ENCODE results near the gene CALCOCO1.
"Not testable (repeated sequence)": the region's sequence is repeated elsewhere in the genome, so short reads cannot be mapped to it uniquely, and the experiment has no call there.

The CALCOCO1 gene

DNA sequence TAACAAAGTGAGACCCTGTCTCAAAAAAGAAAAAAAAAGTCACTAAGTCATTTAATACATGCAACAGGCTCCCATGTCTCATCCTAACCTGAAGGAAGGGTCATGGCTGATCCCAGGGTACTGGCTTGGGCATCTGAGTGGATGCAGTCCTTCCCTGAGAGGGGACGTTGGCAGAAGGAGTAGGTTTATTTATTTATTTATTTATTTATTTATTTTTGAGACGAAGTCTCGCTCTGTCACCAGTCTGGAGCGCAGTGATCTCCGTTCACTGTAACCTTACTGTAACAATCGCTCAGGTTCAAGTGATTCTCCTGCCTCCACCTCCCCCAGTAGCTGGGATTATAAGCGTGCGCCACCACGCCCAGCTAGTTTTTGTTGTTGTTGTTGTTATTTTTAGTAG, 7.2 kb upstream of the CALCOCO1 start:
- DNase-seq (ENCODE audit: low read depth in 2 of 3, low spot score in 1 of 3), result no peak

DNA sequence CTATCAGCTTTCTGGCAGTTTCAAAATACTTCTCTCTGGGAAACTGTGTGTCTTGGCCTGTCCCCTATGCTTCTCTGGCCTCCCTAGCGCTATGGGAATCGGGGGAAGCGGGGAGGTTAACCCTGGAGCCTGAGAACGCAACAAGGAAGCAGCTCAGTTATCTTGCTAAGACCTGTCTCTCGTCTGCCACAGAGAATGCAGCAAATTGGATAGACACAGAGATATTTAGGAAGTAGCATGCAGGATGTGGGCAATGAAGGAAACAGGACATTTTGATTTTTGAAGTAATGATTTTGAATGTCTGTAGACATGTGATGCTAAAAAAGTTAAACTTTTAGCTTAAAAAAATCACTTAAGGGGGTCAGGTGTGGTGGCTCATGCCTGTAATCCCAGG, 6.6 kb upstream of the CALCOCO1 start:
- no peak for DNase-seq (ENCODE audit: low read depth in 2 of 3, low spot score in 1 of 3)

DNA sequence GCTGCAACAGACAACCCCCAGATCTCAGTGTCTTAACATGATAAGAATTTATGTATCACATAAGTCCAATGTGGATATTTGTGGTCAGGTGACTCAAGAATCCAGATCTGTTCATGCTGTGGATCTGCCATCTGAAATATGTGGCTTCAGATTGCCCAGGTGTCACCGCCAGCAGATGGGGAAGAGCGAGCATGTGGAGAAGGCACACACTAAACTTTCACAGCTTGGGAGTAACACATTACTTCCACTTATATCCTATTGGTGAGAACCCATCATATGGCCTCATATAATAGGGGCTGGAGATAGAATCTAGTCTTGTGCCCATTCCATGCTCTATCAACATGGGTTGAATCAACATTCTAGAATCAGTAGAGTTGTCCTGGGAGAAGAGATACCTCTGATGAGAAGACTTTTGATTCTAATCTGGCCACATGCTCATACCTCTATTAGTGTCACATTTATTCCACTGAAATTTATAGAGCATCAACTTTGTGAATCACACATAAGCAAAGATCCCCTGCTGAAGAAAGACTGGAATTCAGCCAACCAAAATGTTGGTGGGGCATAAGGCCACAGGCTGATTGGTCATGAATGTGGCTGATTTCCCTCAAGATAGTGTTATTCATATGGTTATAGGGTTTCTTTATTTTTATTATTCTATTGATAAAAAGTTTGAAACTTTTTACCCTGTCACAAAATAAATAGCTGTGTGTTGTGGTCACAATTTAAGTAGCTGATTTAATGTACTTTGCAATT, 6.0 kb upstream of the CALCOCO1 start:
- DNase-seq (ENCODE audit: low read depth in 2 of 3, low spot score in 1 of 3), result no peak

DNA sequence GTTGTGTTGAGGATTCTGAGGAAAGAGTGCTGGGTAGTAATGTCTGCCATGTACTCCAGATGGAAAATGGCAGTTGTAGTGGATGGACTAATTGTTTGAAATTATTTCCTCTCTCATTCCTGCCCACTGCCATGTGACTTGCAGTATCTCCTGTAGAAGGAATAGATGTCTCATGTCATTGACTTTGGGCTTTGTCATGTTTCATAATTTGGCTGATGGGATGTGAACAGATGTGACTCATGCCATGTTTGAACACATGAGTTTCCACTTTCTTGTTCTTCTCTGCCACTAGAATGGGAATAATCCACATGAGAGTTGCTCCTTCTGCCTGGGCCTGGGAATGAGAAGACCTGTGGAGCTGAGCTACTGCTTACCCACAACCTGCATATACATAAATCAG, 2.4 kb upstream of the CALCOCO1 start:
- no peak for DNase-seq (ENCODE audit: low read depth in 2 of 3, low spot score in 1 of 3)

DNA sequence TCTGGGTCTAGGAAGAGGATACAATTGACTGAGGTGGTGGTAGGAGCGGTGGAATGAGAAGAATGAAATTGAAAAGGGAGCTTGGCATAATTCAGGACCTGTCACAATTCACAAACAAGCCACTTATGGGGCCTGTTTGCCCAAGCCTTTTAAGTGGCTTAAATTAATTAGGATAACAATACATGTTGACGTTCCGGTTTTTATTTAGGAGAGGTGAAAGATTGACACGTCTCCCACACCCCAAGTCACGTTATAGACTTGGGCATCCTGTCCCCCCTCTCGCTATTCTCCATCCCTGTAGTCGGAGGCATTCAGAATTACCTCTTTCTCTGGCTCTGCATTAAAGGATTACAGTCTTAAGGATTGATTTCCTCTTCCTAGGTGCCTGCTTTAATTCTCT, 954 bp upstream of the CALCOCO1 start:
- DNase-seq (ENCODE audit: low read depth in 2 of 3, low spot score in 1 of 3), result no peak

DNA sequence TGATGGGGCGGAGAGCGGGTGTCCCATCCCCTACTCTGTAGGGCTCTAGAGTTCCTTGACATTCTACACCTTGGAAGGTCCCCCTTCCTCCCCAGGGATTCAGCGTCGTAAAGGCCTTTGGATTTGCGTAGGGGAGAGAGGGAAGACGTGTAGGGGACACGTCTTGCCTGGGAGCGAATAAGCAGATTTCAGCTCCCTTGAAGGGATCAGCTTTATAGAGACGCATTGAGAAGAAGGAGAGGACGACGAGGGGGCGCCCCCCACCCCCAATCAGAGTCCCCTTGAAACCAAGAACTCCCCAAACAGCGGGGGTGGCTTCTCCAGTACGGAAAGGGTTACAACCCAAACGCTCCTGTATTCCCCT, 324 bp downstream of the CALCOCO1 start:
- DNase-seq (ENCODE audit: low read depth in 2 of 3, low spot score in 1 of 3), result no peak

DNA sequence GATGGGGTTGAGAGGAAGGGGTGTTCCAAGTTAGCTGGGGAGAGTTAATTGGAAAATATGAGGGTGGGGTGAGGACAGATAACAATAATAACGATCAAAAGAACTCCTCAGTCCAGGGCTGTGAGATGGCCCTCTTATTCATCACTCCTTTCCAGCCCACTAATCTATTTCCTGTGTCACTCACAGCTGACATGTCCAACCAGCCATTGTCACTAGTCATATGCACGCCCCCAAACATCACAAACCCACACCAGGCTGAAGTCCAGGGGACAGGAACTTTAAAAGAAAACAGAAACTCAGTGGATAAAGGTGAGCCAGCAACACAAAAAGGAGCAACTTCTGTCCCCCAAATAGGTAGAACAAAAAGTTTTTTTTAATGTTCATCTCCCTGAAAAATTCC, 911 bp downstream of the CALCOCO1 start:
- DNase-seq (ENCODE audit: low read depth in 2 of 3, low spot score in 1 of 3), result no peak

DNA sequence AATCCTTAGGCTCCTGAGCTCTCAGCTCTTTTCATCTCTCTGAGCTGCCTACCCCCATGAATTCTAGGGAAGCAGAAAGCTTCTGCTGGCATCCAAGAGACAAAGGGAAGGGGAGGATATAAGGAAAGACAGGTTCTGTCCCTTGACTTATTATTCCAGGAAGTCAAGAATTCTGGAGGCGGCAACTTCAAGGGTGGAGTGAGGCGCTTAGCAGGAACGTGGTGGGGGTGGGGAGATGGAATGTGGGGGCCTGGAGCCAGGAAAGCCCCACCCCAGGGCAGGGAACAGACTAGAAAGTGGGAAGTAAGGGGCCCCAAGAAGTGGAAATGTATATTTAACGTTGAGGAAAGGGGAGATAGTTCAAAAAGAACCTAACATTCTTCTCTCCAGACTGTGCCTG, 1.4 kb downstream of the CALCOCO1 start:
- DNase-seq (ENCODE audit: low read depth in 2 of 3, low spot score in 1 of 3), result no peak

DNA sequence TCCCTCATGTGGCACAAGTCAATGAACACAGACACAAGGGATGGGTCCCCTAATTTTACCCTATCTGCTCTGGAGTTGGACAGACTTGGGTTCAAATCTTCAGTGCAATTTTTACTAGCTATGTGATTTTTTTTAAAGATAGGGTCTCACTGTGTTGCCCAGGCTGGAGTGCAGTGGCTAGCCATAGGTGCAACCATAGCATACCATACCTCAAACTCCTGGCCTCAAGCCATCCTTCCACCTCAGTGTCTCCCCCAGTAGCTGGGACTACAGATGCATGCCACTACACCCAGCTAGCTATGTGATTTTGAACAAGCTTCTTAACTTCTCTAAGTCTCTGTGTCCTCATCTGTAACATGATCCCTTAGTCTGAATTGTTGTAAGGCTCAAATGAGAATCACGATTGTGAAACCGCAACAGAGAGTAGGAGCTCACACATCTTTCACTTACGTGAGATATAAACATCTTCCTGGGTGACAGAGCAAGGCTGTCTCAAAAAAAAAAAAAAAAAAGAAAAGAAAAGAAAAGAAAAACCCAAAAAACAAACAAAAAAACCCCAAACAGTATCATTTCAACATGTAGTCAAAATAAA, 4.7 kb downstream of the CALCOCO1 start:
- DNase-seq (ENCODE audit: low read depth in 2 of 3, low spot score in 1 of 3), result no peak

DNA sequence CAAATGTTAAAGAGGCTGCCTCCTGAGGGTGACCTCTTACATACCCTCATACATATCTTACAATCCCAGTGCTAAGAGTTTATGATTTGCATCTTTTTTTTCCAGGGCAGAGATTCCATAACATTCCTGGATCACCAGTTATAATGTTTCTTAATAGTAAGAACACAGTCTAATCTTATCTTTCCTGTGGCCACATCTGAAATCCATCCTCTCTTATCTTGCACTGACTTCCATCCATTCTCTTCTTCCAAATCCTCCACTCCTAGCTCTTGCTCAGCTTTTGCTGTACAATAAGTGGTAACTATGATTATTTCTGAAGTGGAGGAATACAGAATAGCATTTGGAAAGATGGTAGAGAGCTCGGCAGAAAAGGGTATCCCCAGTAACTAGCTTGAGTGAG, 6.3 kb downstream of the CALCOCO1 start:
- DNase-seq (ENCODE audit: low read depth in 2 of 3, low spot score in 1 of 3), result no peak

DNA sequence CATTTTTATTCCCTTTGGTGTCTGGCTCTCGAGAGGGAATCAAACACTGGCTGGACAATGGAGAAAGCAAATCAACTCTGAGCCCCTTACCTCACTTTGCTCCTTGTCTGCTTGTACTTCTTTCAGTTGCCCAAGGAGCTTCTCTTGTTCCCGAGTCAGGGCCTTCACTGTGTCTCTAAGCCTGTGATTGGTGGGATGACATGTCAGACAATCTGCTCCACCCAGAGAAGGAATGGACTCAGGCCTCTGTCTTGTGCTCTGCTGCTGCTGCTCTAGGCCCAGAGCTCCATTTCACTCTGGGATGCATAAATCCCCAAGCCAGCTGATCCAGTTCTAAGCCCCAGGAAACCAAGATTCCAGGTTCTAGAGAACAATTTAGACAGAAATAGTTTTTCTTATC, 7.6 kb downstream of the CALCOCO1 start:
- no peak for DNase-seq (ENCODE audit: low read depth in 2 of 3, low spot score in 1 of 3)

DNA sequence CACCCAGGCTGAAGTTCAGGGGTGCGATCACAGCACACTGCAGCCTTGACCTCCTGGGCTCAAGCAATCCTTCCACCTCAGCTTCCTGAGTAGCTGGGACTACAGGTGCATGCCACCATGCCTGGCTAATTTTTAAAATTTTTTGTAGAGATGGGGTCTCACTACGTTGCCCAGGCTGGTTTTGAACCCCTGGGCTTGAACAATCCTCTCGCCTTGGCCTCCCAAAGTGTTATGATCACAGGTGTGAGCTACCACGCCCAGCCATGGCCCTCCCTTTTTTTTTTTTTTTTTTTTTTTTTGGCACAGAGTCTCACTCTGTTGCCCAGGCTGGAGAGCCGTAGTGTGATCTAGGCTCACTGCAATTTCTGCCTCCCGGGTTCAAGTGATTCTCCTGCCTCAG, 8.7 kb downstream of the CALCOCO1 start:
- not testable (repeated sequence) for DNase-seq (ENCODE audit: low read depth in 2 of 3, low spot score in 1 of 3)

DNA sequence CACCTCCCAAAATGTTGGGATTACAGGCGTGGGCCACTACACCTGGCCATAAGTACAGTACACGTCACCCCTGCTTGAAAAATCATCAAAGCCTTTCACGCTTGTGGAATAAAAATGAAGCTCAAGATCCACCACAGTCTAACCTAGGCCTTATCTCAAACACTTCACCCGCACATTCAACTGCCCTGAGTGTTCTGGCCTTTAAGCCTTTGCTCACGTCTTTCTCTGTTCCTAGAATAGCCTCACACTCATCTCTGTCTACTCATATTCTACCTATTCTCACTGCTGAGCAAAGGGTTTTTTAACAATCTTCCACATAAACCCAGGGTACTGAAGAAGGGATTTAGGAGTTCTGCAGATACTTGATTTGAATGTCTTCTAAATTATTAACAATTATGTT, 9.9 kb downstream of the CALCOCO1 start:
- no peak for DNase-seq (ENCODE audit: low read depth in 2 of 3, low spot score in 1 of 3)

DNA sequence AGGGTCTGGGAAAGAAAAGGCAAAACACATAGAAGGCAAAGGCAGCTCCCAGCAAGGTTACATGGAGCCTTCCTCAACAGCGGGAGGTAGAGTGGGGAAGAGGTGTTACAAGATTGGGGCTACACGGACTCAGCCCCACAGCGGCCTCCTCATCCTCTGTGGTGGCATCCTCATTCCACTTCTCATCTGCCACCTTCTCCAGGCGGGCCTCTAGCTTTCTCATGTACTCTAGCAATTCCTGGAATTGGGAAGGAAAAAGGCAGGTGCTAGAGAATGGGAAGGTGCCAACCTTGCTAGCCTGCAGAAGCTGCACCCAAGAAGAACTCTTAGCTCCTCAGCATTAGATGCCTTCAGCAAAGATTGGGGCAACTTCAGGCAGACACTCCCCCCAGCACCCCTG, 13.2 kb downstream of the CALCOCO1 start:
- no peak for DNase-seq (ENCODE audit: low read depth in 2 of 3, low spot score in 1 of 3)

DNA sequence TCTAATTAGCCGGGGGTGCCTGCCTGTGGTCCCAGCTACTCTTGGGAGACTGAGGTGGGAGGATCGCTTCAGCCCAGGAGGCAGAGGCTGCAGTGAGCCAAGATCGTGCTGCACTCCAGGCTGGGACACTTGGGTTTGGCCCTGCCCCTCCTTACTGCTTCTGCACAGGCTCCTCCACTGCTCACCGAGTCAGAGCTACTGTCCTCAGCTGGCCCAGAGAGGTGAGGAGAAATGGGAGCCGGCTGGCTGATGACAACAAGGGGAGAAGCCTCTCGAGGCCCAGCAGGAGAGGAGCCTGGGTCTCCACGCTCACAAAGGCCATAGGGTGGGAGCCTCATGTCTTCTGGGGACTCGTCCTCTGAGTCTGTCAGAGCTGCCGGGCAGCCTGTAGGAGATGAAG, 13.7 kb downstream of the CALCOCO1 start:
- DNase-seq (ENCODE audit: low read depth in 2 of 3, low spot score in 1 of 3), result no peak

DNA sequence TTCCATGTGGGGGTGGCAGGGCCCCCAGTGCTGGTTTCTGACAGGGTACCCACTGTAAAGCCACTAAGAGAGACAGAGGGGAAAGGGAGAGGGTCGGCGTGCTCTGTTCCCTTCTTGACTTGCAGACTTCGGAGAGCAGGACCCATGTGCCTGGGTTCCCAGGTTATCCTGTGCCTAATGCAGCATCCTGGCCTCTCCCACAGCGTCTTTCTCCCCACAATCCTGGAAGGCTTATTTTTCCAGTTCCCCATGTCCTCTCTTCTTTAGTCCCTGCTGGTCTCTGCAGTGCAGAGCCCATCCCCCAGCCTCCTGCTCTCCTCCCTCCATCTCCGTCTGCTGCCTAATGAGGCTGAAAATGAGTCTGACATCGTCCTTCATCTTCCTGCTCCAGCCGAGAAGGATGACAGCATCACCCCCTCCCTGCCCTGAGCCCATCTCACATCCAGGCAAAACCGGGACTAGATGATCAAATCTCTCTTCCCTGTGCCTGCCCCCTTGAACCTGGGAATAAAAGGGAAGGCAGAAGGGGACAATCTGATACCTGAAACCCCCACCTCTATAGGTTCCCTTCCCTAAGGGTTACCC, 15.1 kb downstream of the CALCOCO1 start:
- DNase-seq (ENCODE audit: low read depth in 2 of 3, low spot score in 1 of 3), result no peak

DNA sequence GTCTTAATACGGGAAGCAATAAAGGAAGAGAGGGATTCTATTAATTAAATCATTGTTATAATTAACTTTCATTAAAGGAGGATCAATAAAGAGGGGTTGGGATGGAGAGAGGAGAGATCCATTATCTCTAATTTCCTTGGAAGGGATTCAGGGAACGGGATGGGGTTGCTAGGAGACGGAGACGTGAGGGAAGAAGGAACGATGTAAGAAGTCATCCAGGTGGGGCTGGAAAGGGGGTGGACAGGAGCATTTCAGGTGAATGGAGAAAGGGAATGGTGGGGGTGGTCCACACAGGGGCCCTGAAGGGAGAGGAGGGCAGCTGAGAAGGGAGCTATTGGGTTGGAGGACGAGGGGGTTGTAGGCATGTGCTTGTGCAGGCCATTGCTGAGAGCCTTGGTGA, 17.2 kb downstream of the CALCOCO1 start:
- no peak for DNase-seq (ENCODE audit: low read depth in 2 of 3, low spot score in 1 of 3)

DNA sequence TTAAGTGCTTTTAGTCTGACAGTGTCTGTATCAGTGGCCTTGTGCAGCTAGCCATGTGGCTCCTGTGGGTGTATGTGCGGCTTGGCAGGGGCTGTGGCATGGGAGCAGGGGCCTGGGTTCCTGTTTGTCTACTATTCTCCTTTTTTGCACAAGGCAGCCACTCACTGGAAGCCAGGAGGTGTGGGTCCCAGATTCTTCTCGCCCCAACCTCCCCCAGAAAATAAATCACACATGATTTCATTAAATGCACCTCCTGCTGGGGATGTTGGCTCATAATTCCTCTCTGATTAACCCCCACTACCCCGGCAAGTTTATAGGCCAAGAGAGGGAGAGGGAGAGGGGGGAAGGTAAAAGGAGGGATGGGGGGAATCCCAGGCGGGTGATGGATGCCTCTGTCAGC, 17.6 kb downstream of the CALCOCO1 start:
- no peak for DNase-seq (ENCODE audit: low read depth in 2 of 3, low spot score in 1 of 3)

DNA sequence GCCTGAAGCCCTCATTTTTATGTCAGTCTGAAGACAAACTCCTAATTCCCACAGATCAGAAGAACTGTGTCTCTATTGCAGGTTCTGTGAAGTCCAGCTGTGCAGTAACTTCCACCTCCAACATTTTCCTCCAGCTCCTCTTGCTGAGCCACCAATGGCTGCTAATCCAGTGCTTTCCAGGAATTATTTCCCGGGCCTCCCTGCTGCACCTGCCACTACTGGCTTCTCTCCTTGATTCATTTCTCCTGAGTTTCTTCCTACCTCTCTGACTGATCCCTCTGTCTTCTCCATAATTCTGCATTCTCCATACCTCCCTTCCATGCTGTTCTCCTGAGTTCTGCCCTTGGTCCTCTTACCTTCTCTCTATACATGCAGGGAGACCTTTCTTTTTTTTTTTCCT, 21.2 kb downstream of the CALCOCO1 start:
- no peak for DNase-seq (ENCODE audit: low read depth in 2 of 3, low spot score in 1 of 3)

DNA sequence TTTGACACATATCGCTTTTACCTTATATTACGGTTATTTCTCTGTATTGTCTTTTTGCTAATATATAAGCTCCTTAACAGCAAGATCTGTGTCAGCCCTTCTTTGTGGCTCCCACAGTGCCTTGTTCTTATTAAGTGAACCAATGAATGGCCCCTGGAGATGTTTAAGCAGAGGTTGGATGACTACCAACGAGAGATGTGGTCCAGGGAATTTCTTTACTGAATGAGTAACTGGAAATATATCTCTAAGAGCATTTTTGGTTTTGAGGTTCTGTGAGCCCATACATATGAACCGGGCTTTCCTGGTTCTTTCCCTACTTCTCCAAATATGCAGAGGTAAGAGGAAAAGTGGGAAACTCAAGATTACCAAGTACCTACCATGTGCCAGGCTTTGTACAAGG, 23.5 kb downstream of the CALCOCO1 start:
- no peak for DNase-seq (ENCODE audit: low read depth in 2 of 3, low spot score in 1 of 3)

DNA sequence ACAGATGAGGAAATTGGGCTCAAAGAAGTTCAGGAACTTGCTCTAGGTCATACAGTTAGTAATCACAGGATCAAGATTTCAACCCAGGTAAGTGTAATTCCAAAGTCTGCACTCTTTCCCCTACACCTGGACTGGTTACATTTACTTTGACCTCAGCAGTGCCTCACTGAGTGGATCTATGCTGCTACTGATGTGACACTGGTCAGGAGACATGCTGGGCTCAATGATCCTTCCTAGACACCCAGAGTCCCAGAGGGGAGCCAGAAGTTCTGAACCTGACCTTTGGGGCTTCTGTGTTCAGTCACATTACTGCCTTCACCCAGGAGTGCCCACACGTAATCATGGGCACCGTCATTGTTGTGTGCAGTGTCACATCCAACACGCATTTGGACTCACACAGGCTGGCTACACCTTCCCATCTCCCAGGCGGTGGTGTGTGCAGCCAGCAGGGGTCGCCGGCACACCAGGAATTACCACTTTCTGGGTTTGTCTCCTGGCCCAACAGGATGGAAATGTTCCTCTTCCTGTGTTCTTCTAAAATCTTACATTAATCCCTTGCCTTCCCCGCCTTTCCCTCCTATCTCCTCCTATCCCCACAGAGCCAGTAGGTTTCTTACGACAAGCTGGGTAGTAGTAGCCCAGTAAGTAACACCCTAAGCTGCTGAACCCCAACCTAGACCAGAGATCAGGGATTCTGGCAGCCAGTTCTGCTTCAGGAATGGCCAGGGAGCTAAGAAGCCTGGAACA, 25.6 kb downstream of the CALCOCO1 start:
- DNase-seq (ENCODE audit: low read depth in 2 of 3, low spot score in 1 of 3), result peak; percentile 53 to 72 (median 67)

DNA sequence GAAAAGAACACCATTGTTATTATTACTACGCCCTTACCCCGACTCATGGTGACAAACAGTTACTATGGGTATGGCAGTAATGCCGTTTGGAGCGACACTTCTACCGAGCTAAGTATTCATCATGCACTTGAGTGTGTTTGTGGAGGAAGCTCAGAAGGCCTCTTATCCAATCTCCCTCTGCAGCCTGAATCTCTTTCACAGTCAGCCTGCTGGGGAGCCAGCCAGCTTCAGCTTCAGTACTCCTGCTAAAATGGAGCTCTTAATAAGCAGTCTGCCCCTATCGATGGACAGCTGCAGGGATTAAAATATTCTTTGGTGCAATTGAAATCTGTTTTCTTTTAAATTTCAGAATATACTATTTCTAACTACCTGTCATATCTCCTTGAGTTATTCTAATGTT, 26.7 kb downstream of the CALCOCO1 start:
- DNase-seq (ENCODE audit: low read depth in 2 of 3, low spot score in 1 of 3), result no peak

Measured in stimulated activated CD4-positive, alpha-beta T cell treated with anti-CD3 and anti-CD28 coated beads, Interleukin-12 subunit alpha, Interleukin-12 subunit beta, amount 100 ng/mL, for 48 hours (primary cell).